NCI-H2081 treated with DMSO at 0.1 percent for 48 hours (cell line): ENCODE measurements around the gene LRRC8C.
"Not testable (repeated sequence)": the region's sequence is repeated elsewhere in the genome, so short reads cannot be mapped to it uniquely, and the experiment has no call there.

Experiments used
- DNase-seq: peaks from one replicate; lab custom pipeline; 2025; lab: John Stamatoyannopoulos, UW

Gene LRRC8C

GRCh38 chr1:89704014-89704413 is 71.1 kb downstream of the LRRC8C start:
- no peak for DNase-seq

- DNase-seq = not testable (repeated sequence)
Measured at GRCh38 chr1:89704885-89705284, 72.0 kb downstream of the LRRC8C start.

GRCh38 chr1:89705901-89706699 is 73.2 kb downstream of the LRRC8C start:
- DNase-seq = no peak

DNA sequence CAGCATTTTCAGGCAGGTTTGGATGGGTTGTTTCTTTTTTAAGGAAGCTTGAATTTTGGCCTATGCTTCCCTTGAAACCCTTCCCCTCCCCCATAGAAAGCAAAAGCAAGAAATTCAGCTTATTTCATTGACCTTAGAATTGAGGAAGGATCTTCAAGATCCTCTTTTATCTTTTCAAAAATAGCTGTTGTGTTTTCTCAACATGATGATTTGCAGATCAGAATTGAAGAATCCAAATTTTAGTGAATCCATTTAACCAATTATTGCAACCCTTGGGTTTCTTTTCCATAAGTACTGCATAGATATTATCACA is 73.7 kb downstream of the LRRC8C start:
- DNase-seq = no peak

GRCh38 chr1:89708751-89709375 is 75.9 kb downstream of the LRRC8C start:
- DNase-seq = no peak

DNA sequence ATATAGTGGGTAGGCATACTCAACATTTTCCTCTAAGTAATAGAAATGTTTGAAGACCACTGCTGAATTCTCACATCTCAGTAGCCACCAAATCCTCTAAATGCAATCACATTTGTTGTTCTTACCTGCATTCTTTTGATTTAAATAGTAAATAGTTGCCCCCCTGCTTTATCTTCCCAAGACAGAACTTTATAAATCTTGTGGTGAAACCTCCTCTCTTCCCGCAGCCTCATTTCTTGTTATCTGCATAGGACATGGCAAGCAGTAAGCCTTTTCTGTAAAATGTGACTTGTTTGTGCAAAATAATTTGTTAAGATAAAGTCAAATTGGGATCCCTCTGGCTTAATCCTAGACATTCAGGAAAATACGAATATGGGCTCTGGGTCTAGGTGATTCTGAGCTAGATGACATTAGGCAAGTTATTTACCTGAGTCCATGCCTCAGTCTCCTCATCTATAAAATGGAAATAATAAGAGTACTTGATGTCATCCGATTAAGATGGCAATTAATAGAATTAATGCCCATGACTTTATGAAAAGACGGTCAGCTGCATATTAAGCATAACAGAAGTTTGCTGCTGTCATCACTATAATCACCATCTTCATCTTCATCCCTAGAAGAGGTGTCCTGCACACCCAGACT is 77.7 kb downstream of the LRRC8C start:
- no peak for DNase-seq

GRCh38 chr1:89711140-89711778 is 78.3 kb downstream of the LRRC8C start:
- DNase-seq = no peak

DNA sequence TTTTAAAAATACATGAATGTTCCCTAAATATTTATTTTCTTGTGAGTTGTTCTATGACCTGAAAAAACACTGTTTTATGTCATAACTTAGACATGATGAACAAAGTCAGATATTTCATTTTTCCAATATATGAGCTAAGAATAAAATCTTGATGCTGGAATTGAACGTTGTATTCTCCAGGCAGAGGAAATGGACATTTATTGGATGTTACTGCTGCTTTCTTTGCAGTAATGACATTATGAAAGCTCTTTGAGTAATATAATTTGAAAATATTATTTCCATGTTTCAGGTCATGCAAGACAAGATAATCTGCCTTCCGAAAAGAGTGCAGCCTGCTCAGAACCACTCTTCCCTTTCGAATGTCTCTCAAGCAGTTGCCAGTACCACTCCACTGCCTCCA is 79.5 kb downstream of the LRRC8C start:
- DNase-seq = no peak

DNA sequence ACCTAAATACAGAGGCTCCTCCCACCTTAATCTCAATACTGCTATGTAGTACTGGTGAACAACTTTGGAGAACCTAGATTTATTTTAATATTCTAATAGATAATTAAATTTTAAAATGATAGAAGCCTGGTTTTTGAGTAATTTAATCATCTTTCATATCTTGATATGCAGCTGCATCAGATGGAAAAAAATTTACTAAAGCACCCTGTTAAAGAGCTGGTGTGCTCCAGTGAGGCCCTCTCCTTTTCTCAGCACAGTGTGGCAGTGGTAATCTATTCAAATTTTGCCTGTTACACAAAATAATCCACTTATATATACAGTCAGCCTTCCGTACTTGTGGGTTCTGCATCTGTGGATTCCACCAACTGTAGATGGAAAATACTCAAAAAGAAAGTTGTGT is 82.8 kb downstream of the LRRC8C start:
- DNase-seq = no peak

- DNase-seq = peak; percentile 9
Measured at GRCh38 chr1:89719502-89720306, 86.8 kb downstream of the LRRC8C start.

DNA sequence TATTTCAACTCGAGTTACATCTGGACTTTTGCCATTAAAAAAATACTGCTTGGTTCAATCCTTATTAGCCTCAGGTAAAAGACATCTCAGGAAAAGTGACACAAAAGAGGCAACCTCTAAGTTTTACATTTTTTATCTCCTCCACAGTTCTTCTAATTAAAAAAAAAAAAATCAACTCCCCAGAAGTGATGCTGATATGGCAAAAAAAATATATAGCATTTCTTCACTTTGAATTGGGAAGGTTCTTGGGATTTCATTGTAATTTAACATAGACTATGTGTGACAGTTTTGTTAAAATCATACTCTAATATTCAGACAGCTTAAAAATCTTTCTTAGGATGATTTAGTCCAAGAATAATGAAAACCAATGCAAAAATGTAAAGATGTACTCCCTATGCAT is 87.9 kb downstream of the LRRC8C start:
- DNase-seq = no peak

GRCh38 chr1:89721351-89721750 is 88.4 kb downstream of the LRRC8C start:
- DNase-seq = no peak

- DNase-seq = no peak
Measured at GRCh38 chr1:89723144-89723543, 90.2 kb downstream of the LRRC8C start.

DNA sequence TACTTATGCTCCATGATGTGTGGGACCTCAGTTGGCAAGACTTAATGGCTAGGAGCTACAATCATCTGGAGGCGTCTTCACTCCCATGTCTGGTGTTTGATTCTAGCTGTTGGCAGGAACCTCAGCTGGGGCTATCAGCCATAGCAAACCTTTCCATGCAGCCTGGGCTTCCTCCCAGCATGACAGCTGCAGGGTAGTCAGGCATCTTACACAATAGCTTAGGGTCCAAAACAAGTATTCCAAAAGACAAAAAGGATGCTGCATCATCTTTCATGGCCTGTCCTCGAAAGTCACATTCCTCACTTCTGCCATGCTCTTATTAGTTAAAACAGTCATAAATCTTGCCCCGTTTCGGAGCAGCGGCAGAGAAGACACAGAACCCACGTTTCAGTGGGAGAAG is 90.9 kb downstream of the LRRC8C start:
- DNase-seq = no peak

GRCh38 chr1:89724369-89725010 is 91.6 kb downstream of the LRRC8C start:
- DNase-seq = no peak

DNA sequence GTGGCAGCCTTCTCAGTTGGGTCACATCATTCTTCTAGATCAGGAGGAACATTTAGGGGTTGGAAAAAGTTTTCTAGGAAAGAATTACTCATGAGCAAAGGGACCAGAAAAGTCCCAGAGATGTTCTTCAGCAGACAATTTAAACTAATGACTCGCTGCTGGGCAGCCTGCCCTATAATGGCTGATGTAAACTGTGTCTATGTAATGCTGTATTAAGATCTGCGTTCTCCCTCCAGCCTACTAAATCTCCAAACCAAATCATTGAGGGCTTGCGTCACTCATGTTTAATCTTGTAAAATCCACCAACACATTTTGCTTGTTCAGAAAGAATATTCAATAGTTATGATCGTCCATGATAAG is 92.1 kb downstream of the LRRC8C start:
- no peak for DNase-seq

- DNase-seq = no peak
Measured at GRCh38 chr1:89725631-89726030, 92.7 kb downstream of the LRRC8C start.

DNA sequence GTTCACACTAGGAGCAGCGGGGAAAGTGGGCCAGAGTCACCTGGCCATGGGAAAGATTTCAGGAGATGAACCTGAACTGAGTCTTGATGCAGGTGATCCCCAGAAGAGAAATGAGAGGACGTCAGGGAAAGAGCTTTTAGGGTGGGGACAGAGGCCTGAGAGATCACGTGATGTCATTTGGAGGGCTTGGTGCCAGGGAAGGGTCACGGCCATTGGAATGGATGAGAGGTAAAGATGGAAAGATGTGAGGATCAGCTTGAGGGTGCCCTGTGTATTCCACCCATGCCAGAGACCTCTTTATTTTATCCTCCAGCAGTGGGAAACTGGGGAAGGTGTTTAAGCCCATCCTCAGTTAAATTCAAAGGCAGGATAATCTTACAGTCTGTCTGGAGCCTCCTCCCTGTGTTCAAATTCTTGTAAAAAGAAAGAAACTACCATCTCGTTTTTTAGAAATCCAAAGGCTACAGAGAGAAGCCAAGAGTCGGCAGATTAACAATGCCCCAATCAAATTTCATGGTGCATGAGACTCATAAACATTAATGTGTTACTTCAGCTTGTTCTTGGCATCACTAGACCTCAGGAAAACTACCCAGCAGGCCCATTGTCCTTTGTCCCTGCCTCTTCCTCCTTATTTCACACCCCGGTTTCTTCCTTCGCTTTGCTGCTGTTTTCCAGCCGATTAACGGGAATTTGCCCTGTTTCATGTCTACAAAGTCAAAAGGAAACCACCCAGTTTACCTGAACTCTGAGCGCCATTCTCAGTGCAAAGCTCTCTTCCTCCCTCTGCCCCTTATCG is 94.8 kb downstream of the LRRC8C start:
- no peak for DNase-seq

GRCh38 chr1:89728381-89728780 is 95.5 kb downstream of the LRRC8C start:
- DNase-seq = no peak

DNA sequence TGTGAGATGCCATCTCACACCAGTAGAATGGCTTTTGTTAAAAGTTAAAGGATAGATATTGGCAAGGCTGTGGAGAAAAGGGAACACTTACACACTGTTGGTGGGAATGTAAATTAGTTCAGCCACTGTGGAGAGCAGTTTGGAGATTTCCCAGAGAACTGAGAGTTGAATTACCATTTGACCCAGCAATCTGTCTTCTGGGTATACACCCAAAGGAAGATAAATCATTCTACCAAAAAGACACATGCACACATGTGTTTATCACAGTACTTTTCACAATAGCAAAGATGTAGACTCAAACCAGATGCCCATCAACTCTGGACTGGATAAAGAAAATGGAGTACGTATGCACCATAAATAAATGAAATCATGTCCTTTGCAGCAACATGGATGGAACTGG is 99.3 kb downstream of the LRRC8C start:
- DNase-seq = no peak
